Esophagus squamous epithelium (tissue), 4 donors: ENCODE measurements around the gene ANKRD29.

ENCODE experiments used
- CTCF ChIP-seq, 6 experiments: fragments of 450-650 bp in 4 of 6; fragments of 200-600 bp in 2 of 6; sonication (generic) in 2 of 6; IDR thresholded peaks; one replicate each; pipeline ENCODE4 v1.5.1; 2016 to 2019; ENCODE audit warnings: antibody characterized with exemption in 6 of 6, mild to moderate bottlenecking in 4 of 6, moderate library complexity in 4 of 6
- POLR2A ChIP-seq, 4 donors: fragments of 450-650 bp; IDR thresholded peaks; one replicate each; pipeline ENCODE4 v1.6.1; 2017; ENCODE audit warnings: antibody characterized with exemption in 4 of 4, mild to moderate bottlenecking in 4 of 4, moderate library complexity in 3 of 4

GRCh38 chr18:23629444-23629946 is 33.2 kb downstream of the ANKRD29 start:
- no peak for TF ChIP-seq CTCF (IDR thresholded peaks at IDR 0.05)
- no peak for TF ChIP-seq POLR2A (IDR thresholded peaks at IDR 0.05)
